ENCODE data around the gene ZNF561. TPM values are rescaled to one million over a fixed set of nuclear protein-coding genes. Genes with fewer than 3 reads are reported as not detected.

Gene ZNF561
- total and polyA plus RNA-seq, 9 of the 15 experiments (the other 6 are each of a cell fraction or from before 2014, with no cell fraction given) = 13.9 to 34.9 (median 23.6) TPM

- TF ChIP-seq CHD7 (IDR thresholded peaks at IDR 0.05; ENCODE audit: low read depth, low read length) = no peak
- TF ChIP-seq HNRNPH1 (optimal IDR thresholded peaks at IDR 0.05; ENCODE audit: low read depth, low read length) = no peak
- TF ChIP-seq POLR2AphosphoS2 (IDR thresholded peaks at IDR 0.05; ENCODE audit: low read length) = no peak
- no peak for TF ChIP-seq ZMIZ1 (IDR thresholded peaks at IDR 0.05; ENCODE audit: low read depth in 2 of 2, low read length in 2 of 2)
- no peak for TF ChIP-seq ZNF644 (tag; IDR thresholded peaks at IDR 0.05; ENCODE audit: low read depth)
- TF ChIP-seq DNMT1 (IDR thresholded peaks at IDR 0.05) = peak; percentile 90; the same call in 1 of the 2 replicates
- peak; percentile 60 for TF ChIP-seq NCOR1 (IDR thresholded peaks at IDR 0.05)
- peak; percentile 87; the same call in 1 of the 2 replicates for TF ChIP-seq XRCC5 (IDR thresholded peaks at IDR 0.05; ENCODE audit: low read depth, low read length)
- no peak for TF ChIP-seq HOXB6 (CRISPR knock-in tag; IDR thresholded peaks at IDR 0.05; ENCODE audit: borderline replicate concordance)
- no peak for TF ChIP-seq IRF2 (CRISPR knock-in tag; IDR thresholded peaks at IDR 0.05)
- peak; percentile 93 for TF ChIP-seq TOE1 (IDR thresholded peaks at IDR 0.05; ENCODE audit: borderline replicate concordance)
- no peak for TF ChIP-seq TOE1 (CRISPR knock-in tag; IDR thresholded peaks at IDR 0.05; ENCODE audit: borderline replicate concordance, low read depth)
These were observed at the start of gene ZNF561 (continued) for GRCh38 chr19:9621156-9622037.

All from K562 (cell line).